CD14-positive monocyte (primary cell): ENCODE data around the gene COPB1. TPM values are rescaled to one million over a fixed set of nuclear protein-coding genes. Genes with fewer than 3 reads are reported as not detected.

Experiments used
- DNase-seq, 3 donors: peaks; one replicate each; pipeline ENCODE4 v3.0.0-alpha.2; 2011 to 2022
- H2AFZ ChIP-seq: 2 replicates; pipeline ENCODE4 v1.6.0; 2012; ENCODE audit warnings: mild to moderate bottlenecking, low read depth, low read length, inconsistent platforms; ENCODE audit not compliant: insufficient read depth, poor library complexity, severe bottlenecking
- H3K27ac ChIP-seq, 2 donors: 1 replicate in 1 of 2; 2 replicates in 1 of 2; pipeline ENCODE4 v1.5.1; 2012 to 2013; ENCODE audit warnings: low read length in 2 of 2, control low read depth in 1 of 2, inconsistent platforms in 1 of 2, low read depth in 1 of 2, mild to moderate bottlenecking in 1 of 2
- H3K27me3 ChIP-seq, 2 donors: one replicate each; pipeline versions ENCODE4 v1.6.0 to v1.6.1; 2011 to 2013; ENCODE audit warnings: low read length in 2 of 2; ENCODE audit not compliant: control insufficient read depth in 2 of 2, insufficient read depth in 2 of 2
- H3K36me3 ChIP-seq, 2 donors: replicated peaks in 1 of 2; 1 replicate in 1 of 2; 2 replicates in 1 of 2; pipeline versions ENCODE4 v1.5.1 to v1.6.1; 2012 to 2013; ENCODE audit warnings: low read length in 2 of 2, control low read depth in 1 of 2, inconsistent platforms in 1 of 2, mild to moderate bottlenecking in 1 of 2; ENCODE audit not compliant: insufficient read depth in 2 of 2, control insufficient read depth in 1 of 2
- H3K4me1 ChIP-seq, 2 donors: 1 replicate in 1 of 2; 2 replicates in 1 of 2; pipeline versions ENCODE4 v1.5.1 to v1.6.1; 2012 to 2013; ENCODE audit warnings: low read length in 2 of 2, control low read depth in 1 of 2, inconsistent platforms in 1 of 2, mild to moderate bottlenecking in 1 of 2, moderate library complexity in 1 of 2; ENCODE audit not compliant: insufficient read depth in 2 of 2, control insufficient read depth in 1 of 2
- H3K4me2 ChIP-seq: replicated peaks from 2 replicates; pipeline ENCODE3; 2012; ENCODE audit warnings: low read length, moderate library complexity, mild to moderate bottlenecking; ENCODE audit not compliant: poor library complexity, severe bottlenecking; ENCODE audit errors: extremely low read depth
- H3K4me3 ChIP-seq, 3 experiments: fragments of 200-600 bp in 1 of 3; sonication (generic) in 1 of 3; replicated peaks in 1 of 3; 1 replicate in 2 of 3; 2 replicates in 1 of 3; pipeline ENCODE4 v1.5.1; 2011 to 2013; ENCODE audit warnings: low read length in 3 of 3, mild to moderate bottlenecking in 3 of 3, control low read depth in 2 of 3, low read depth in 2 of 3, inconsistent platforms in 1 of 3, moderate library complexity in 1 of 3
- H3K79me2 ChIP-seq: 2 replicates; pipeline ENCODE4 v1.6.0; 2012; ENCODE audit warnings: mild to moderate bottlenecking, control low read depth, inconsistent platforms, low read length, moderate library complexity; ENCODE audit not compliant: insufficient read depth
- H3K9ac ChIP-seq: 2 replicates; pipeline ENCODE4 v1.6.0; 2017; ENCODE audit warnings: low read length, mild to moderate bottlenecking; ENCODE audit not compliant: insufficient read depth, poor library complexity, severe bottlenecking
- H3K9me3 ChIP-seq, 2 donors: replicated peaks in 1 of 2; 1 replicate in 1 of 2; 2 replicates in 1 of 2; pipeline versions ENCODE4 v1.5.1 to v1.6.1; 2012 to 2013; ENCODE audit warnings: low read length in 2 of 2, control low read depth in 1 of 2; ENCODE audit not compliant: control insufficient read depth in 1 of 2, insufficient read depth in 1 of 2
- H4K20me1 ChIP-seq: 2 replicates; pipeline ENCODE4 v1.6.0; 2012; ENCODE audit warnings: mild to moderate bottlenecking, low read length, control low read depth, moderate library complexity; ENCODE audit not compliant: insufficient read depth
- H3K27ac Mint-ChIP-seq, 7 donors: one replicate each; pipeline ENCODE4 v1.8.0; 2020; ENCODE audit warnings: mild to moderate bottlenecking in 7 of 7, mixed read lengths in 7 of 7, moderate library complexity in 6 of 7, inconsistent platforms in 2 of 7
- H3K27me3 Mint-ChIP-seq, 3 donors: one replicate each; pipeline ENCODE4 v1.8.0; 2021 to 2022; ENCODE audit warnings: low read depth in 3 of 3, mild to moderate bottlenecking in 3 of 3, mixed read lengths in 3 of 3, moderate library complexity in 3 of 3, inconsistent platforms in 1 of 3
- H3K36me3 Mint-ChIP-seq, 2 donors: one replicate each; pipeline ENCODE4 v1.8.0; 2020; ENCODE audit warnings: mixed read lengths in 2 of 2, inconsistent platforms in 1 of 2, mild to moderate bottlenecking in 1 of 2
- H3K4me1 Mint-ChIP-seq: one replicate; pipeline ENCODE4 v1.8.0; 2020; ENCODE audit warnings: mild to moderate bottlenecking, mixed read lengths
- H3K4me3 Mint-ChIP-seq, 2 donors: one replicate each; pipeline ENCODE4 v1.8.0; 2020; ENCODE audit warnings: mild to moderate bottlenecking in 2 of 2, mixed read lengths in 2 of 2, moderate library complexity in 1 of 2
- H3K9me3 Mint-ChIP-seq, 7 donors: one replicate each; pipeline ENCODE4 v1.8.0; 2020 to 2022; ENCODE audit warnings: mixed read lengths in 7 of 7, mild to moderate bottlenecking in 6 of 7, moderate library complexity in 6 of 7, inconsistent platforms in 2 of 7
- WGBS: methylation state at CpG from one replicate; pipeline ENCODE4 v1.1.5; 2013; ENCODE audit warnings: missing lambda C conversion rate; ENCODE audit not compliant: insufficient coverage; 5-methylcytosine and 5-hydroxymethylcytosine counted together
- intact Hi-C, 2 donors: fragments of 100-400 bp; cut with micrococcal nuclease; formaldehyde crosslinking; loops; one replicate each; pipeline versions ENCODE4 v1.15.0 to v1.15.1; 2023
- polyA plus RNA-seq, 3 donors: library from polyadenylated mRNA; depleted of rRNA in 1 of 3; unstranded in 2 of 3; stranded (reverse) in 1 of 3; fragments of 300-500 nt in 2 of 3; fragments of >200 nt in 1 of 3; fragmentation: Illumina TruSeq in 2 of 3; gene quantifications; 1 replicate in 2 of 3; 2 replicates in 1 of 3; pipeline ENCODE4 v1.2.3, GENCODE V29; 2012 to 2021
- TF ChIP-seq, protein P1 (sequence below): fragments of 200-600 bp; IDR thresholded peaks from one replicate; pipeline ENCODE4 v1.8.0; 2022; ENCODE audit warnings: antibody characterized with exemption, mild to moderate bottlenecking

COPB1 gene
- polyA plus RNA-seq, 3 donors = 37.8 to 108 (median 87.1) TPM

DNA sequence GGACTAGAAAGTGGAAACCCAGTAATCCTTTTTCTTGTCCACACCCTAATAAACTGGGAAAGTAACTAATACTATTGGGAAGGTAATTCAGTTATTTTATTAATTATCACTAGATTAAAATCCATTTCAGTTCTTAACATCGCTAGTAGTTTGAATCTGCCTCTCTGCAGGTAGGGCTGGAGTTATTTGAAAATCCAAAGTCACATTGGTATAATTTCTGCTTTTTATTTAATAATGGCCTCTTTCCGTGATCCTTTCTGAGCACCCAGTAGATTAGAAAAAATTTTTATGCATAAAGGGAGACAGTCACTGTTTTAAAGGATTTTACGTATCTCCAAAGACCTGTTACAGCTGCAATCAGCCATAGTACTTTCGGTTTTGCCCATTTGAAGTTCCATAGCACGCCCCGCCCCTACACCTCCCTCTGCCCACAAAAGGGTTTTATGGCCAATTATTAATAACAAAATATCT is 605 bp upstream of the COPB1 start:
- intact Hi-C loops = no loop called here

GRCh38 chr11:14499178-14499559 is 442 bp downstream of the COPB1 start:
- Histone ChIP-seq H3K36me3 (peaks cover 42 to 56% of the 10 kb centered on the region in 2 donors), H3K4me1 (peaks cover 8 to 18% of the 10 kb centered on the region in 2 donors), H2AFZ (peak overlapping the region; percentile 54), H3K27ac (peak overlapping the region; percentile 52 to 85), H3K27me3 (no peaks in the 10 kb centered on the region), H3K4me2 (peak overlapping the region; percentile 97), H3K9ac (peak overlapping the region; percentile 77), H3K9me3 (no peaks in the 10 kb centered on the region), H3K79me2 (peaks cover 51% of the 10 kb centered on the region), H3K4me3 (peak overlapping the region; percentile 58 to 96 (median 90)), H4K20me1 (peaks cover 10% of the 10 kb centered on the region)
- H3K4me3 Mint-ChIP-seq = peak overlapping the region; percentile 95 to 96
- no peaks in the 10 kb centered on the region for H3K9me3 Mint-ChIP-seq
- DNase-seq = peak in 2 of 3 donors; percentile 10 to 17
- peaks cover 40 to 62% of the 10 kb centered on the region in 2 donors for H3K36me3 Mint-ChIP-seq
- WGBS = 4% methylated on average over 9 of the region's 19 CpGs
- TF ChIP-seq, protein P1, sequence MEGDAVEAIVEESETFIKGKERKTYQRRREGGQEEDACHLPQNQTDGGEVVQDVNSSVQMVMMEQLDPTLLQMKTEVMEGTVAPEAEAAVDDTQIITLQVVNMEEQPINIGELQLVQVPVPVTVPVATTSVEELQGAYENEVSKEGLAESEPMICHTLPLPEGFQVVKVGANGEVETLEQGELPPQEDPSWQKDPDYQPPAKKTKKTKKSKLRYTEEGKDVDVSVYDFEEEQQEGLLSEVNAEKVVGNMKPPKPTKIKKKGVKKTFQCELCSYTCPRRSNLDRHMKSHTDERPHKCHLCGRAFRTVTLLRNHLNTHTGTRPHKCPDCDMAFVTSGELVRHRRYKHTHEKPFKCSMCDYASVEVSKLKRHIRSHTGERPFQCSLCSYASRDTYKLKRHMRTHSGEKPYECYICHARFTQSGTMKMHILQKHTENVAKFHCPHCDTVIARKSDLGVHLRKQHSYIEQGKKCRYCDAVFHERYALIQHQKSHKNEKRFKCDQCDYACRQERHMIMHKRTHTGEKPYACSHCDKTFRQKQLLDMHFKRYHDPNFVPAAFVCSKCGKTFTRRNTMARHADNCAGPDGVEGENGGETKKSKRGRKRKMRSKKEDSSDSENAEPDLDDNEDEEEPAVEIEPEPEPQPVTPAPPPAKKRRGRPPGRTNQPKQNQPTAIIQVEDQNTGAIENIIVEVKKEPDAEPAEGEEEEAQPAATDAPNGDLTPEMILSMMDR = no peak
- peak overlapping the region; percentile 92 to 99 (median 95) for H3K27ac Mint-ChIP-seq
- peaks cover 25% of the 10 kb centered on the region for H3K4me1 Mint-ChIP-seq
- intact Hi-C loops = no loop called here
- H3K27me3 Mint-ChIP-seq = no peaks in the 10 kb centered on the region

More for the DNA sequence above, 605 bp upstream of the COPB1 start:
- Histone ChIP-seq H3K4me3 (peak overlapping the region; percentile 58 to 96 (median 90)), H3K36me3 (peaks cover 44 to 56% of the 10 kb centered on the region in 2 donors), H3K9me3 (no peaks in the 10 kb centered on the region), H4K20me1 (peaks cover 5% of the 10 kb centered on the region), H3K4me1 (peaks cover 8 to 18% of the 10 kb centered on the region in 2 donors), H3K4me2 (peak overlapping the region; percentile 97), H3K79me2 (peaks cover 42% of the 10 kb centered on the region), H3K27me3 (no peaks in the 10 kb centered on the region), H2AFZ (peak overlapping the region; percentile 96), H3K27ac (peak overlapping the region; percentile 52 to 85), H3K9ac (peak overlapping the region; percentile 77)
- Mint-ChIP-seq H3K27ac (peak overlapping the region; percentile 92 to 99 (median 95)), H3K4me3 (peak overlapping the region; percentile 95 to 96), H3K9me3 (no peaks in the 10 kb centered on the region), H3K36me3 (peaks cover 41 to 63% of the 10 kb centered on the region in 2 donors), H3K27me3 (no peaks in the 10 kb centered on the region), H3K4me1 (peaks cover 25% of the 10 kb centered on the region)
- TF ChIP-seq, protein P1 = no peak
- 0% methylated on average over 4 of the region's 6 CpGs for WGBS
- DNase-seq = peak; percentile 23 to 33 (median 24)
